GM23338 (cell line): ENCODE measurements around the gene GUCD1.

Experiments used
- CREB1 ChIP-seq: fragments of 250-450 bp; sonication (Bioruptor Pico); IDR thresholded peaks from 2 replicates; pipeline ENCODE4 v1.5.0; 2020; ENCODE audit warnings: low read depth, mild to moderate bottlenecking, moderate library complexity
- CTCF ChIP-seq, 2 experiments: fragments of 200-600 bp in 1 of 2; sonication (generic) in 1 of 2; conservative IDR thresholded peaks; 2 replicates each; pipeline versions ENCODE4 v1.5.1 to v1.6.1; 2016 to 2017; ENCODE audit warnings: antibody characterized with exemption in 2 of 2, low read depth in 2 of 2, mild to moderate bottlenecking in 2 of 2, moderate library complexity in 1 of 2
- EZH2 ChIP-seq: fragments of 200-600 bp; sonication (generic); IDR thresholded peaks from one replicate; pipeline ENCODE4 v1.8.0; 2017; ENCODE audit warnings: antibody characterized with exemption, mild to moderate bottlenecking, low read depth; ENCODE audit not compliant: unreplicated experiment
- EZH2phosphoT487 ChIP-seq: fragments of 200-600 bp; sonication (generic); IDR thresholded peaks from one replicate; pipeline ENCODE4 v1.8.1; 2018; ENCODE audit warnings: antibody characterized with exemption; ENCODE audit not compliant: unreplicated experiment
- JUNB ChIP-seq: IDR thresholded peaks from one replicate; pipeline ENCODE4 v1.6.1; 2016; ENCODE audit warnings: antibody characterized with exemption; ENCODE audit not compliant: unreplicated experiment
- NANOG ChIP-seq: IDR thresholded peaks from 2 replicates; pipeline ENCODE4 v1.6.1; 2016; ENCODE audit warnings: antibody characterized with exemption, borderline replicate concordance
- POLR2AphosphoS5 ChIP-seq: IDR thresholded peaks from 2 replicates; pipeline ENCODE4 v1.6.1; 2016; ENCODE audit warnings: antibody characterized with exemption, low read depth
- REST ChIP-seq: IDR thresholded peaks from one replicate; pipeline ENCODE4 v1.6.1; 2018; ENCODE audit warnings: antibody characterized with exemption; ENCODE audit not compliant: unreplicated experiment
- STAT1 ChIP-seq: IDR thresholded peaks from one replicate; pipeline ENCODE4 v1.6.1; 2016; ENCODE audit warnings: antibody characterized with exemption; ENCODE audit not compliant: unreplicated experiment
- ZNF114 ChIP-seq: fragments of 250-450 bp; sonication (Bioruptor Pico); IDR thresholded peaks from 2 replicates; pipeline ENCODE4 v1.5.0; 2020; ENCODE audit warnings: mild to moderate bottlenecking, moderate library complexity
- ZNF331 ChIP-seq: fragments of 250-450 bp; sonication (Bioruptor Pico); IDR thresholded peaks from 2 replicates; pipeline ENCODE4 v1.5.0; 2020; ENCODE audit warnings: low read depth, mild to moderate bottlenecking, moderate library complexity
- TF ChIP-seq, protein P1 (sequence below): IDR thresholded peaks from 2 replicates; pipeline ENCODE4 v1.6.1; 2016; ENCODE audit warnings: antibody characterized with exemption
- TF ChIP-seq, protein P2 (sequence below): fragments of 250-450 bp; sonication (Bioruptor Pico); IDR thresholded peaks from 2 replicates; pipeline ENCODE4 v1.5.0; 2020; ENCODE audit warnings: mild to moderate bottlenecking, moderate library complexity

DNA sequence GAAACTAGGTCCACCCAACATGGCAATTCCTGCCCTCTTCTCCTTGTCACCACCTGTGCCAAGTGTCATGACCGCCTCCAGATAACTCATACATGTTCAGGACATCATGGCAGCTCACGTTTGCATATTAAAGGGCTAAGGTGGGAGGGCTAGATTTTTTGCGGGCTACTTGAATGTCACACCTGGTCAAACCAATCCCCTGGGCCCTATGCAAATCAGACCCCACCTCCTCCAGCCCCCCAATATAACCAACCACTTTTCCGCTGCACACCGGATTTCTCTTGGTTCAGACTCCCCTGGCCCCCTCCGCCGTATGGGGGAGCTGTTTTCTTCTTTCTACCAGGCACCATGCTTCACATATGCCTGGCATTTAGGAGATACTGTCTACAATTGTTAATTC lies 47.2 kb downstream of the GUCD1 start:
- TF ChIP-seq REST, result no peak
- no peak for TF ChIP-seq EZH2phosphoT487
- no peak for TF ChIP-seq EZH2
- peak; percentile 66 to 69 for TF ChIP-seq CTCF (conservative IDR thresholded peaks at IDR 0.05; ENCODE audit: low read depth in 2 of 2)
- no peak for TF ChIP-seq POLR2AphosphoS5
- no peak for TF ChIP-seq ZNF331 (CRISPR knock-in tag)
- TF ChIP-seq, protein P1, sequence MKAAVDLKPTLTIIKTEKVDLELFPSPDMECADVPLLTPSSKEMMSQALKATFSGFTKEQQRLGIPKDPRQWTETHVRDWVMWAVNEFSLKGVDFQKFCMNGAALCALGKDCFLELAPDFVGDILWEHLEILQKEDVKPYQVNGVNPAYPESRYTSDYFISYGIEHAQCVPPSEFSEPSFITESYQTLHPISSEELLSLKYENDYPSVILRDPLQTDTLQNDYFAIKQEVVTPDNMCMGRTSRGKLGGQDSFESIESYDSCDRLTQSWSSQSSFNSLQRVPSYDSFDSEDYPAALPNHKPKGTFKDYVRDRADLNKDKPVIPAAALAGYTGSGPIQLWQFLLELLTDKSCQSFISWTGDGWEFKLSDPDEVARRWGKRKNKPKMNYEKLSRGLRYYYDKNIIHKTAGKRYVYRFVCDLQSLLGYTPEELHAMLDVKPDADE, result no peak
- TF ChIP-seq JUNB, result no peak
- TF ChIP-seq CREB1 (CRISPR knock-in tag), result peak; percentile 39; the same call in 1 of the 2 replicates
- TF ChIP-seq NANOG, result no peak
- no peak for TF ChIP-seq STAT1
- TF ChIP-seq ZNF114, result no peak
- TF ChIP-seq, protein P2, sequence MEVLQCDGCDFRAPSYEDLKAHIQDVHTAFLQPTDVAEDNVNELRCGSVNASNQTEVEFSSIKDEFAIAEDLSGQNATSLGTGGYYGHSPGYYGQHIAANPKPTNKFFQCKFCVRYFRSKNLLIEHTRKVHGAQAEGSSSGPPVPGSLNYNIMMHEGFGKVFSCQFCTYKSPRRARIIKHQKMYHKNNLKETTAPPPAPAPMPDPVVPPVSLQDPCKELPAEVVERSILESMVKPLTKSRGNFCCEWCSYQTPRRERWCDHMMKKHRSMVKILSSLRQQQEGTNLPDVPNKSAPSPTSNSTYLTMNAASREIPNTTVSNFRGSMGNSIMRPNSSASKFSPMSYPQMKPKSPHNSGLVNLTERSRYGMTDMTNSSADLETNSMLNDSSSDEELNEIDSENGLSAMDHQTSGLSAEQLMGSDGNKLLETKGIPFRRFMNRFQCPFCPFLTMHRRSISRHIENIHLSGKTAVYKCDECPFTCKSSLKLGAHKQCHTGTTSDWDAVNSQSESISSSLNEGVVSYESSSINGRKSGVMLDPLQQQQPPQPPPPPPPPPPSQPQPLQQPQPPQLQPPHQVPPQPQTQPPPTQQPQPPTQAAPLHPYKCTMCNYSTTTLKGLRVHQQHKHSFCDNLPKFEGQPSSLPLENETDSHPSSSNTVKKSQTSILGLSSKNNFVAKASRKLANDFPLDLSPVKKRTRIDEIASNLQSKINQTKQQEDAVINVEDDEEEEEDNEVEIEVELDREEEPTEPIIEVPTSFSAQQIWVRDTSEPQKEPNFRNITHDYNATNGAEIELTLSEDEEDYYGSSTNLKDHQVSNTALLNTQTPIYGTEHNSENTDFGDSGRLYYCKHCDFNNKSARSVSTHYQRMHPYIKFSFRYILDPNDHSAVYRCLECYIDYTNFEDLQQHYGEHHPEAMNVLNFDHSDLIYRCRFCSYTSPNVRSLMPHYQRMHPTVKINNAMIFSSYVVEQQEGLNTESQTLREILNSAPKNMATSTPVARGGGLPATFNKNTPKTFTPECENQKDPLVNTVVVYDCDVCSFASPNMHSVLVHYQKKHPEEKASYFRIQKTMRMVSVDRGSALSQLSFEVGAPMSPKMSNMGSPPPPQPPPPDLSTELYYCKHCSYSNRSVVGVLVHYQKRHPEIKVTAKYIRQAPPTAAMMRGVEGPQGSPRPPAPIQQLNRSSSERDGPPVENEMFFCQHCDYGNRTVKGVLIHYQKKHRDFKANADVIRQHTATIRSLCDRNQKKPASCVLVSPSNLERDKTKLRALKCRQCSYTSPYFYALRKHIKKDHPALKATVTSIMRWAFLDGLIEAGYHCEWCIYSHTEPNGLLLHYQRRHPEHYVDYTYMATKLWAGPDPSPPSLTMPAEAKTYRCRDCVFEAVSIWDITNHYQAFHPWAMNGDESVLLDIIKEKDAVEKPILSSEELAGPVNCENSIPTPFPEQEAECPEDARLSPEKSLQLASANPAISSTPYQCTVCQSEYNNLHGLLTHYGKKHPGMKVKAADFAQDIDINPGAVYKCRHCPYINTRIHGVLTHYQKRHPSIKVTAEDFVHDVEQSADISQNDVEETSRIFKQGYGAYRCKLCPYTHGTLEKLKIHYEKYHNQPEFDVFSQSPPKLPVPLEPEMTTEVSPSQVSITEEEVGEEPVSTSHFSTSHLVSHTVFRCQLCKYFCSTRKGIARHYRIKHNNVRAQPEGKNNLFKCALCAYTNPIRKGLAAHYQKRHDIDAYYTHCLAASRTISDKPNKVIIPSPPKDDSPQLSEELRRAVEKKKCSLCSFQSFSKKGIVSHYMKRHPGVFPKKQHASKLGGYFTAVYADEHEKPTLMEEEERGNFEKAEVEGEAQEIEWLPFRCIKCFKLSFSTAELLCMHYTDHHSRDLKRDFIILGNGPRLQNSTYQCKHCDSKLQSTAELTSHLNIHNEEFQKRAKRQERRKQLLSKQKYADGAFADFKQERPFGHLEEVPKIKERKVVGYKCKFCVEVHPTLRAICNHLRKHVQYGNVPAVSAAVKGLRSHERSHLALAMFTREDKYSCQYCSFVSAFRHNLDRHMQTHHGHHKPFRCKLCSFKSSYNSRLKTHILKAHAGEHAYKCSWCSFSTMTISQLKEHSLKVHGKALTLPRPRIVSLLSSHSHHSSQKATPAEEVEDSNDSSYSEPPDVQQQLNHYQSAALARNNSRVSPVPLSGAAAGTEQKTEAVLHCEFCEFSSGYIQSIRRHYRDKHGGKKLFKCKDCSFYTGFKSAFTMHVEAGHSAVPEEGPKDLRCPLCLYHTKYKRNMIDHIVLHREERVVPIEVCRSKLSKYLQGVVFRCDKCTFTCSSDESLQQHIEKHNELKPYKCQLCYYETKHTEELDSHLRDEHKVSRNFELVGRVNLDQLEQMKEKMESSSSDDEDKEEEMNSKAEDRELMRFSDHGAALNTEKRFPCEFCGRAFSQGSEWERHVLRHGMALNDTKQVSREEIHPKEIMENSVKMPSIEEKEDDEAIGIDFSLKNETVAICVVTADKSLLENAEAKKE, result no peak
